Activated CD8-positive, alpha-beta T cell treated with anti-CD3 and anti-CD28 coated beads, Interleukin-2, amount 10 ng/mL, durations not matched to agents 7 days and 5 days (primary cell): ENCODE data around the gene ACSL1. TPM values are rescaled to one million over a fixed set of nuclear protein-coding genes. Genes with fewer than 3 reads are reported as not detected.
A peak's percentile ranks its signal among the peaks of the same experiment; 100 is the strongest.
"Not testable (repeated sequence)": the region's sequence is repeated elsewhere in the genome, so short reads cannot be mapped to it uniquely, and the experiment has no call there.

Source experiments
- ATAC-seq: fragments of 150-1000 bp; cut with Tn5 transposase; one replicate; pipeline ENCODE4 v1.10.0; 2021; ENCODE audit warnings: moderate library complexity
- CTCF ChIA-PET: fragments of 350-600 bp; sonication (Branson Sonifier 250); formaldehyde crosslinking; loops from one replicate; lab custom pipeline; 2021; ENCODE audit warnings: antibody characterized with exemption; lab: Charles Lee
- POLR2A ChIA-PET: fragments of 350-600 bp; sonication (Branson Sonifier 250); formaldehyde crosslinking; loops from one replicate; lab custom pipeline; 2021; ENCODE audit warnings: antibody characterized with exemption; lab: Charles Lee
- DNase-seq: peaks from one replicate; pipeline ENCODE4 v3.0.0-alpha.2; 2020
- H3K27ac Mint-ChIP-seq: one replicate; pipeline ENCODE4 v1.8.0; 2021; ENCODE audit warnings: mild to moderate bottlenecking, mixed read lengths
- H3K27me3 Mint-ChIP-seq: one replicate; pipeline ENCODE4 v1.8.0; 2021; ENCODE audit warnings: low read depth, mixed read lengths
- H3K36me3 Mint-ChIP-seq: one replicate; pipeline ENCODE4 v1.8.0; 2021; ENCODE audit warnings: low read depth, mixed read lengths
- H3K4me1 Mint-ChIP-seq: one replicate; pipeline ENCODE4 v1.8.0; 2021; ENCODE audit warnings: low read depth, mixed read lengths
- H3K4me3 Mint-ChIP-seq: one replicate; pipeline ENCODE4 v1.8.0; 2021; ENCODE audit warnings: mild to moderate bottlenecking, mixed read lengths
- H3K9me3 Mint-ChIP-seq: one replicate; pipeline ENCODE4 v1.8.0; 2022; ENCODE audit warnings: mixed read lengths; ENCODE audit not compliant: insufficient read depth
- total RNA-seq, 2 experiments: library from RNA; stranded (reverse); gene quantifications; one replicate each; pipeline ENCODE4 v1.2.3, GENCODE V29; 2021

The ACSL1 gene
- total RNA-seq, 2 experiments from 2014 or later = 7.5 to 8.7 TPM

DNA sequence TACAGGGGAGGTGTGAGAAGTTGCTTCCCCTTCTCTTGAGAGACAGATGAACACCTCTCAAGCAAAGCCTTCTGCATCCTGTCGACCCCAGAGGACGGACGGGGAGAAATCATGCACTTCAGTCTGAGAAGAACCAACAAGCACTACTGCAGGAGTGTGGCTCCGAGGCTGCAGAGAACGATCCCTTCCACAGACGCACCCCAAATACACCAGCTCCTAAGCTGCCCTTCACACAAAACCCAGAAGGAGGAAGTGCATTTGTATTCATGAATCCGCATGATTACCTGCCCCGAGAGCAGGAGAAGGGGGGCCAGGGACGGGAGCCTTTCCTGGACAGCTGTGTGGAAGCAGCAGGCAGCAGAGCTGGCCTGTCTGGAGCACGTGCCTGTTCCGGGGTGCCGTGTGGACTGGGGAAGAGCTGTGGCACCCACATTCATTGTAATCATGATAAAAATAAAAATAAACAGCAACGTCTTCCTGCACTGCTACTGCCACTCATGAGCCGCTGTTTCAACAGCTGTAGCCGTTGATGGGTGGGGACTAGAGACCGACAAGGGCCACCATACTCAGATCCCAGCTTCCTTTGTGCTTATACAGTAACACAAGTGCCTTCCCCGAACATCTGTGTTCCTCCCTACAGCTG lies 42.9 kb downstream of the ACSL1 start:
- no peaks in the 10 kb centered on the region for H3K9me3 Mint-ChIP-seq
- H3K27me3 Mint-ChIP-seq = no peaks in the 10 kb centered on the region
- DNase-seq = no peak
- H3K27ac Mint-ChIP-seq = peak overlapping the region; percentile 39
- peaks cover 13% of the 10 kb centered on the region for H3K36me3 Mint-ChIP-seq
- no peak overlapping the region for H3K4me3 Mint-ChIP-seq
- peak; percentile 48 for ATAC-seq
- peaks cover 15% of the 10 kb centered on the region for H3K4me1 Mint-ChIP-seq
- POLR2A ChIA-PET = interaction anchor here (1.5 kb wide), 1 partner anchor 49 kb away, joined by 3 read pairs; the partner anchor contains the start of gene CENPU
- CTCF ChIA-PET = interaction anchor here (1.2 to 1.3 kb wide), 2 partner anchors 37 to 49 kb away, joined by 3 to 5 read pairs; partner anchors contain the start of gene CENPU

DNA sequence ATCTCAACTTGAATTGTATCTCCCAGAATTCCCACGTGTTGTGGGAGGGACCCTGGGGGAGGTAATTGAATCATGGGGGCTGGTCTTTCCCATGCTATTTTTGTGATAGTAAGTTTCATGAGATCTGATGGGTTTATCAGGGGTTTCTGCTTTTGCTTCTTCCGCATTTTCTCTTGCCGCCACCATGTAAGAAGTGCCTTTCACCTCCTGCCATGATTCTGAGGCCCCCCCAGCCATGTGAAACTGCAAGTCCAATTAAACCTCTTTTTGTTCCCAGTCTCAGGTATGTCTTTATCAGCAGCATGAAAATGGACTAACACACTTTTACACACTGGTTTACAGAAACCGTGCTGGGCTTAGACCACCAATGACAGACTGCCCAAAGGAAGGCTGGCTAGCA lies 46.6 kb downstream of the ACSL1 start:
- CTCF ChIA-PET = interaction anchor here (0.6 kb wide), 1 partner anchor 226 kb away, joined by 3 read pairs; no protein-coding TSS in a partner anchor
- H3K27ac Mint-ChIP-seq, ATAC-seq, H3K36me3 Mint-ChIP-seq, DNase-seq, POLR2A ChIA-PET, H3K4me3 Mint-ChIP-seq, H3K27me3 Mint-ChIP-seq, H3K9me3 Mint-ChIP-seq: not testable (repeated sequence)
- H3K4me1 Mint-ChIP-seq = peaks cover 12% of the 10 kb centered on the region

DNA sequence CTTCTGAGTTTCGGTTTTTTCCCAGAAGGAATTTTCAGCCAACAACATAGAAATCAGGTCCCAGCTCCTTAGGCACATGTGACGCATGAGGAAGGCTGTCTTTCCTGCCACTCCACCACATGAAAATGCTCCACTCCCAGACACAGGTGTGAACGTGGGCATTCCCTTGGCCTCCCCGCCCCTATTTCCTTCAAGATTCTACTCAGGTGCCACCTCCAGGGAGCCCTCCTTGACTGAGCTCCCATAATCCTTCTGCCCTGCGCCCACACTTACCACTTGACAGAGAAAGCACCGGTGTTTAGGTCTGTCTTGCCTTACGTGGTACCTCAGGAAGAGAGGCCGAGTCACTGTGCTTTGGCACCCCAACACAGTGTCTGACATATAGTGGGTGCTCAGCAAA lies 47.4 kb downstream of the ACSL1 start:
- H3K9me3 Mint-ChIP-seq = no peaks in the 10 kb centered on the region
- POLR2A ChIA-PET = no interaction called here

DNA sequence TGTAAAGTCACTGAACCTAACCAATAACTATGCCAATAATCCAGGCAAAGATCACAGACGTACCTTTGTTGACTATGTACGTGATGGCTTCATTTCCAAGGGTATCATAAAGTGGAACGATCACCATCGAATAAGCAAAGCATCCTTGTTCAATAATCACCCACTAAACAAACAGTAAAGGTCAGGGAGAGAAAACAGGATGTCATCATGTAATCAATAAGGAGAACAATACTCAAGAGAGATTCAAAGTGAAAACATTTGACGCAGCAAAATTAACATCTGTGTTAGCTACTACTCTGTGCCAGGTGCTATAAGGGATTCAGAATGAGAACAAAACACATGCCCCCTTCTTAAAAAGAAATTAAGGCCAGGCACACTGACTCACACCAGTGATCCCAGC lies 48.9 kb downstream of the ACSL1 start:
- ATAC-seq (no peak), DNase-seq (no peak)
- Mint-ChIP-seq H3K4me3 (no peak overlapping the region), H3K36me3 (peaks cover 5% of the 10 kb centered on the region), H3K27ac (no peak overlapping the region), H3K4me1 (no peaks in the 10 kb centered on the region), H3K27me3 (no peaks in the 10 kb centered on the region), H3K9me3 (no peaks in the 10 kb centered on the region)
- ChIA-PET CTCF (no interaction called here), POLR2A (no interaction called here)

More for the DNA sequence above, 47.4 kb downstream of the ACSL1 start:
- Mint-ChIP-seq H3K27me3 (no peaks in the 10 kb centered on the region), H3K4me3 (no peak overlapping the region), H3K27ac (no peak overlapping the region), H3K36me3 (peaks cover 5% of the 10 kb centered on the region), H3K4me1 (peaks cover 11% of the 10 kb centered on the region)
- ATAC-seq = no peak
- CTCF ChIA-PET = no interaction called here
- DNase-seq = no peak

DNA sequence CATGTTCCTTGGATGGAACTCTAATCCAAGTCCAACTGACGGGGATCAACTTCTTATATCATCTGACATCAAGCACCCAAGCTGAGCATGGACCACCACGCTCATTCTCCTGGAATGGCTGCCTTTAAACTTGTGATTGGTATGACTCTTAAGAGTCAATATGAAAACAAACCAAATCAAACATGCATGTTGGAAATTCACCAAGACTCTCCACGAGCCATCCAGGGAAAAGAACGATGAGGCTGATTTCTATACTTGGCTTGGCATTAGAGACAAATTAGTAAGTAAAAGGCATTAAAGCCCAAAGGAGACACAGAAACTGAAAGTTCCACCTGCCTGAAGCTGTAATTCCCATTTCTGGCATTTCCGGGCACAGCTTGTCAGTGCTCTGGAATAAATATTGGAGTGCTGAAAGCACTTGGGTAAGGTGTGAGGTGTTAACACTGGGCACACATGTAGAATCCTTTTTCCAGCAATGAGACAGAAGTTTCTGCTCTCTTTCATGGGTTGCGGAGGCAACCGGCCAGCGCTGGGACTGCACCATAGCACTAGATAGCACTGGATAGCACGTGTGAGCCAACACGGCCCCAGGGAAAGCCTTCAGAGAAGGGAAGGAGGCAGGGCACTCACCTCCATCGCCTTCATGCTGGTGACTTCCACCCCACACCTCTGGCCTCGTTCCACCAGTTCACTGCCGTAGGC lies 49.8 kb downstream of the ACSL1 start:
- Mint-ChIP-seq H3K36me3 (peaks cover 5% of the 10 kb centered on the region), H3K4me1 (no peaks in the 10 kb centered on the region), H3K27me3 (no peaks in the 10 kb centered on the region), H3K27ac (no peak overlapping the region), H3K9me3 (no peaks in the 10 kb centered on the region), H3K4me3 (no peak overlapping the region)
- no peak for ATAC-seq
- CTCF ChIA-PET = no interaction called here
- DNase-seq = no peak
- POLR2A ChIA-PET = no interaction called here

DNA sequence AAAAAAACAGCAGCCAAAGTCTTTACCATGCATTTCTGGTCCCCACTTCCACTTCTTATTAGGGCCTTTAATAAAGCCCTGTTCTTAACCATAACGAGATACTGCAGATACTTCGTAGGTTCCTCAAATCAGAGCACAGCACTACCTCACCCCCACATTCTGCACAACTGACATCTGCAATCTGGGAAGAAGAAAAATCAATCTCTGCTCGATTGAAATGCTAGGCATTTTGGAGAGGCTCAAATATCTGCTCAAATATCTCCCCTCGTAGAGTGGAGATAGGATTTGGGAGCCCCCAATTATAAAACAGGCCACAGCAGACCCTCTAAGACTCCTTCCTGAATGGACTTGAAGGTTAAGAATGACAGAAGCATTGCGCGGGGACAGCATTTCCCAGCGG lies 51.6 kb downstream of the ACSL1 start:
- H3K4me3 Mint-ChIP-seq = no peak overlapping the region
- DNase-seq (no peak), ATAC-seq (no peak)
- ChIA-PET POLR2A (no interaction called here), CTCF (no interaction called here)
- H3K27me3 Mint-ChIP-seq = no peaks in the 10 kb centered on the region
- H3K27ac Mint-ChIP-seq = no peak overlapping the region
- H3K9me3 Mint-ChIP-seq = no peaks in the 10 kb centered on the region
- no peaks in the 10 kb centered on the region for H3K4me1 Mint-ChIP-seq
- peaks cover 2% of the 10 kb centered on the region for H3K36me3 Mint-ChIP-seq

DNA sequence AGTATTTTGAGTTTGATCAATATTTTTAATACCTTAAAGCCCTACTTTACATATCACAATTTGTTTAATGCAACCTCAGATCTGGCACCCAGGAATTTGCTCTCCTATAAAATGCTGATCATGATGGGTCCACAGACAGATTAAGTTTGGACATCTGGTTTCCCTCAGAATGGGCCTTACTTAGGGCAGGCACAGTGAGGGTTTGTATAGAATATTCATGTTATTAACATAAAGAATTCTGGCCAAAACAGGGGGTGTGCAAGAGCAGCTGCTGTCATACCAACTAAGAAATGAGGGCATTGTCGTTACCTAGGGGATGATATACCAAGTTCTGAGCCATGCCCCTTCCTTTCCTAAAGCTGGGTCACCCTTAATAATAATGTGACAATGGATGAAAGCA lies 54.4 kb downstream of the ACSL1 start:
- ChIA-PET CTCF (interaction anchor here (1.7 kb wide), 1 partner anchor 26 kb away, joined by 6 read pairs; no protein-coding TSS in a partner anchor), POLR2A (no interaction called here)
- Mint-ChIP-seq H3K27ac (no peak overlapping the region), H3K9me3 (no peaks in the 10 kb centered on the region), H3K4me3 (no peak overlapping the region), H3K27me3 (no peaks in the 10 kb centered on the region), H3K36me3 (peaks cover 3% of the 10 kb centered on the region), H3K4me1 (no peaks in the 10 kb centered on the region)
- no peak for DNase-seq
- ATAC-seq = no peak

DNA sequence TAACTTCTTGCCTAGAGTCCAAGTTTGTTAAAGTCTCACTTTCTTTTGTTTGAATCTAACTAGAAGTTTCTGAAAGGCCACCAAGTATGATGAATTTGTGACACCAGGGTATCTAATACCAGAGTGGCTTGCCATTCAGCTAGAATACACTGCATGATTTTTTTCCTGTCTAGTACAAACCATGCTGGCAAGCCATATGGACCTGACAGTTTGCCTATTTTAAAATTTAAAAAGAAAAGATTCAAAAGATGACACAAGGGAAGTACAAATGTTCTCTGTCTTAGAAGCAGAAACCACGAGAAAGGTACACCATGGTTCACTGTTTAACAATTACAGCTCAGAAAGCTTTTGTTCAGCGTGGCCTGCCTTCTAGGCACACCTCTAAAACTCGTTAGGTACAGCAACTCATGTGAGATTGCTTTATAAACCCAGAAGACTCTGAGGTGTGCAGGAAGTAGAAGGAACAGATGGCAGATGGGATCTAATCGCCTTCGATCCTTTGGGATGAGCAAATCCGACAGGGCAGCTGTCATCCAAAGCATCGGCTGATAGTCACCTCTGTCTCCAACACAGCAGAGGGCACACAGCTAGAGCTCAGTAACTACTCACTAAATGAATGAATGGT lies 56.5 kb downstream of the ACSL1 start:
- no peaks in the 10 kb centered on the region for H3K4me1 Mint-ChIP-seq
- H3K9me3 Mint-ChIP-seq = no peaks in the 10 kb centered on the region
- ATAC-seq = no peak
- peaks cover 9% of the 10 kb centered on the region for H3K36me3 Mint-ChIP-seq
- ChIA-PET POLR2A (no interaction called here), CTCF (interaction anchor here (0.8 kb wide), 1 partner anchor 272 kb away, joined by 3 read pairs; no protein-coding TSS in a partner anchor)
- no peaks in the 10 kb centered on the region for H3K27me3 Mint-ChIP-seq
- DNase-seq = no peak
- H3K27ac Mint-ChIP-seq = no peak overlapping the region
- H3K4me3 Mint-ChIP-seq = no peak overlapping the region

DNA sequence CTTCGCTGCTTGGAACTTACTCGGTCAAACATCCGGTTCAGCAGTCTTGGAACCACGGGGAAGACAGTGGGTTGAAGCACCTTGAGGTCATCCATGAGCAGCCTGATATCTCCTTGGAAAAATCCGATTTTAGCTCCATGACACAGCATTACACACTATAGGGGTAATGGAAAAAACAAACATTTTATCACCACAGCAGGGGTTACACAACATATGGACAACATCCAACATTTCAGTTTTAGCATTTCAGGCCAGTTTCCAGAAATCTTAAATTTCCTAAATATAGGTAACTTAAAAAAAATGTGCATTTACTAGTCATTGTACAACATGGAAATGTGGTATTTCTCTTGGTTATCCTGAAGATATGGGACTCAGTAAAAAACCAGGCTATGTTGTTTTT lies 57.5 kb downstream of the ACSL1 start:
- Mint-ChIP-seq H3K9me3 (no peaks in the 10 kb centered on the region), H3K27ac (no peak overlapping the region), H3K27me3 (no peaks in the 10 kb centered on the region), H3K36me3 (peaks cover 10% of the 10 kb centered on the region), H3K4me3 (no peak overlapping the region), H3K4me1 (peaks cover 3% of the 10 kb centered on the region)
- ATAC-seq = no peak
- DNase-seq = no peak
- POLR2A ChIA-PET = interaction anchor here (0.5 kb wide), 1 partner anchor 321 kb away, joined by 4 read pairs; no protein-coding TSS in a partner anchor
- CTCF ChIA-PET = no interaction called here

DNA sequence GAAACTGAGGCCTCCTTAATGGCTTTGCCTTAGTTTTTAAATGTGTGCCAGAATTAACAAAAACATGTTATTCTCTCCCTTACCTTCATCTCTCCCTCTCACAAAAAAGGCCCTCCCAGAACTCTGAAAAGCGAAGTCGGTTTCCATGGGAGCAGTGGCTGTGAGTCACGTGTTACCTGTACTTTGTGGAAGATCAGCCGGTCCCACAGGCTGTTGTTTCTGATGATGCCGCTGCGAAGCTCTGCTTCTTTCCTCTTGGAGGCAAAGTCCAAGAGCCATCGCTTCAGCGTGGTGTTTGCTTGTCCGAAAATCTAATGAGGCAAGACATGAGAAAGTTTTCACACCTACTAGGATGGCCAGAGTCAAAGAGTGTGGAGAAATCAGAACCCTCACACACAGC lies 59.3 kb downstream of the ACSL1 start:
- ChIA-PET CTCF (no interaction called here), POLR2A (no interaction called here)
- no peak for ATAC-seq
- H3K27ac Mint-ChIP-seq = no peak overlapping the region
- peaks cover 21% of the 10 kb centered on the region for H3K4me1 Mint-ChIP-seq
- no peaks in the 10 kb centered on the region for H3K27me3 Mint-ChIP-seq
- H3K9me3 Mint-ChIP-seq = no peaks in the 10 kb centered on the region
- H3K36me3 Mint-ChIP-seq = peaks cover 20% of the 10 kb centered on the region
- no peak for DNase-seq
- H3K4me3 Mint-ChIP-seq = no peak overlapping the region

DNA sequence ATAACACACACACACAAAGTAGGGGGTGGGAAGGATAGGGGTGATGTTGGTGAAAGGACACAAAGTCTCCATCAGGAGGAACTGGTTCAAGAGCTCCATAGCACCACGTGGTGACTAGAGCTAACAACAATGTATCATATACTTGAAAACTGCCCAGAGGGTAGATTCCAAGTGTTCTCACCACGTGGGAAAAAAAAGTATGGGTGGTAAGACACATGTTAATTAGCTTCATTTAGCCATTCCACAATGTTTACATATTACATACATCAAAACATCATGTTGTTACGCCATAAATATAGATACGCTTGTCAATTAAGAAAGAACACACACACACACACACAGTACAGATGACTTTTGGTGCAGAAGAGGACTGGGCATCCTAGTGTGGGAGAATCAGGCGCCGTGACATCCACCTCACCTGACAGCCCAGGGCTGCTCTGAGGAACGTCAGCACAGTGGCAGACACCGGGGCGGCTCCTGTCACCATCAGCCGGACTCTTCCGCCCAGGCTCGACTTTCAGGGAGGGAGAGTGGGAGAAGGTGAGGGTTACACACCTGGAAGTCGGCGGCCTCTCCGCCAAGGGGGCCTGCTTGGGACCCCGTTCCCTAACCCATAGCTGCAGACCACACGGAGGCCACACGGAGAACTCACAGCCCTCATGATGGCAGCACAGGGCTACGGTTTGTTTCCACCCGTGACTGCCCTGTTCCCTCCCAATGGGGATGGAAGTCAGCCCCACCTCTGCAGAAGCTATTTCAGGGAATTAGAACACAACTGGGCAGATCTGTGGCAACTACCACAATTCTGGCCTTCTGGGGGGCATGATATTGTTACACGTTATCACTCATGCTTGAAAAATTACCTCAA lies 60.1 kb downstream of the ACSL1 start:
- no peaks in the 10 kb centered on the region for H3K27me3 Mint-ChIP-seq
- peaks cover 27% of the 10 kb centered on the region for H3K36me3 Mint-ChIP-seq
- peaks cover 25% of the 10 kb centered on the region for H3K4me1 Mint-ChIP-seq
- no peak overlapping the region for H3K27ac Mint-ChIP-seq
- no peak for ATAC-seq
- H3K9me3 Mint-ChIP-seq = no peaks in the 10 kb centered on the region
- ChIA-PET CTCF (no interaction called here), POLR2A (no interaction called here)
- DNase-seq = no peak
- H3K4me3 Mint-ChIP-seq = no peak overlapping the region
